T-helper 2 cell (primary cell): ENCODE data around the gene MAP3K10.
A peak's percentile ranks its signal among the peaks of the same experiment; 100 is the strongest.
"Not testable (repeated sequence)": the region's sequence is repeated elsewhere in the genome, so short reads cannot be mapped to it uniquely, and the experiment has no call there.

Source experiments
- DNase-seq, 5 experiments: peaks; one replicate each; pipeline versions ENCODE4 v3.0.0 to v3.0.0-alpha.2; 2012 to 2022
- total RNA-seq, 2 donors: gene quantifications; one replicate each; lab custom pipeline; 2026; lab: John Stamatoyannopoulos, UW

MAP3K10 gene
- total RNA-seq: 20.7 to 26.5 reads per million in 2 donors

DNA sequence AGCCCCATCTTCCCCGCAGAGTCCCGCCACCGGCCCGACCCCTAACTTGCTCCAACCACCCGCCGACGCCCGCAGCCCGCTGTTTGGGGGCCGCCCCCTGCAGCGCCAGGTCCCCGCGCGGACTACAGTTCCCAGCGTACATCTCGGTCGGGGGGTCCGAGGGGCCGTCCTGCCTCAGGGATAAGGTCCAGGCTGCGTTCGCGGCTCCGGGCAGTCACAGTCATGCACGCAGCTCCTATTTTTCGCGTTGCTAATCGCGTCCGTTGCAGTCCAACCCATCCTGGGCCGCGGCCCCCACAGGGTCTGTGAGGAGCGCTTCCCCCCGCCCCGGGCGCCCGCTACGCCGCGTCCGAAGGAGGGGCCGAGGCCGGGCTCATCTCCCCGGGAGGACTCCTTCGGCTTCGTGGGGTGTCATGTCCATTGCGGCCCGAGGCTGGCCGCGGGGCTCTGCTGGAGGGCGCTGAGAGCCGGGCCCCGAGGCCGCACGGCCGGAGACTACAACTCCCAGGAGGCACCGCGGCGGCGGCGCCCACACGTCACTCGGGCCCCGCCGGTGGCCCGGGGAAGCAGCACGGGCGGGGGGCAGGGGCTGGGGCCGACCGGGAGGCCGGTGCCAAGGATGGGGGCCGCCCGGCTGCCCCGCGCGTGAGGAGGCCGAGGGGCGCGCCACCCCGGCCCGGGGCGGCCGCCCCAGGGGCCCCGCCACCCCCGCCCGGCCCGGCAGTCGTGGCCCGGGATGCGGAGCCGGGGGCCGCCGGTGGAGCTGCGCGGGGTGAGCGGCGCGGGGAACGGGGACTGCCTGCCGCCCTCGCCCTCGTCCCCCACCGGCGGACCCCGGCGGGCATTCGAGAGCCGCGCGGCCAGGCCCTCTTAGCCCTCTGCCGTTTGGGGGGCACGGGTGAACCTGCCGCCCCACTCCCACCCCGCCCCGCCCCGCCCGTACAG, at the start of gene MAP3K10:
Gene MAP3K10, plus strand, starts transcription at position 536 of the 945 bp plus-strand sequence. CDS start 606 bp downstream, outside the sequence.
- DNase-seq: peak; percentile 54 to 79 (median 64)

DNA sequence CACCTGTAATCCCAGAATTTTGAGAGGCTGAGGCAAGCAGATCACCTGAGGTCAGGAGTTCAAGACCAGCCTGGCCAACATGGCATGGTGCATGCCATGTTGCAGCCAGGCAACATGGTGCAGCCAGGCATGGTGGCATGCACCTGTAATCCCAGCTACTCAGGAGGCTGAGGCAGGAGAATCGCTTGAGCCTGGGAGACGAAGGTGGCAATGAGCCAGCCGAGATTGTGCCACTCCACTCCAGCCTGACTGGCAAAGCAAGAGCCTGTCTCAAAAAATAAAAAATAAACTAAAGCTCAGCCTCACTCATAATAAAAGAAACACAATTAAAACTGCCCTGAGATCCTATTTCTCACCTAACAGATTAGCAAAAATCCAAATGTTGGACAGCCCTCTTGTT, 49.7 kb upstream of the MAP3K10 start:
- DNase-seq: no peak

GRCh38 chr19:40143612-40144011, 47.6 kb upstream of the MAP3K10 start:
- DNase-seq: peak in 2 of 5 experiments; percentile 31 to 57

- peak in 2 of 5 experiments; percentile 49 to 68 for DNase-seq
Measured at GRCh38 chr19:40144151-40144550, 47.1 kb upstream of the MAP3K10 start.

DNA sequence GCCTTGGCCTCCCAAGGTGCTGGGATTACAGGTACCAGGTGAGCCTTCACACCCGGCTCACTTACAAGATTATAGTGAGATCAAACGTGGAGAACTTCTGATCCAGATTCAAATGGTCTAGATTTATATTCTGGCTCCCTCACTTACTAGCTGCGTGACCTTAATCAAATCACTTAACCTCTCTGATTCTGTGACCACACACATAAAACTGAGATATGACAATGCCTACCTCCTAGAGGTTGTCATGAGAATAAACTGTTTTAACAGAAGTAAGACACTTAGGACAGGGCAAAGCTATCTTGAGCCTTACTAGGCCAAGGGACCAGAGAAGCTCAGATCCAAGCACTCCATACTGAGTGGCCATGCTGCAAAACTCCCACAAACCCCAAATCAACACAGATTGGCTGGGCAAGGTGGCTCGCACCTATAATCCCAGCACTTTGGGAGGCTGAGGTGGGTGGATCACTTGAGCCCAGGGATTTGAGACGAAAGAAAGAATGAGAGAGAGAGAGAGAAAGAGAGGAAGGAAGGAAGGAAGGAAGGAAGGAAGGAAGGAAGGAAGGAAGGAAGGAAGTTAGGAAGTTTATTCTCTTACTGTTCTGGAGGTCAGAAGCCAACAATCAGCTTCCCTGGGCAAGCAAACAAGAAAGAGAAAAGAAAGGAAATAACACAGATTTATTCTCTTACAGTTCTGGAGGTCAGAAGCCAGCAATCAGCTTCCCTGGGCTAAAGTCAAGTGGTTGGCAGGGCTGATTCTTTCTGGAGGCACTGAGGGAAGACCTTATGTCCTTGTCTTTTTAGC, 46.1 kb upstream of the MAP3K10 start:
- DNase-seq: peak in 1 of 5 experiments; percentile 48

DNA sequence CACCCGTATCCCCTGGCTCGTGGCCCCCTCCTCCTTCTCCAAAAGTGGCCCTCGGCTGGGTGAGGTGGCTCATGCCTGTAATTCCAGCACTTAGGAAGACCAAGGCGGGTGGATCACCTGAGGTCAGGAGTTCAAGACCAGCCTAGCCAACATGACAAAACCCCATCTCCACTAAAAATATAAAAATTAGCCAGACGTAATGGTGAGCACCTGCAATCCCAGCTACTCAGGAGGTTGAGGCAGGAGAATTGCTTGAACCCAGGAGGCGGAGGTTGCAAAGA, 45.5 kb upstream of the MAP3K10 start:
- not testable (repeated sequence) for DNase-seq

- DNase-seq: no peak
Measured at GRCh38 chr19:40147338-40147692, 43.9 kb upstream of the MAP3K10 start.

DNA sequence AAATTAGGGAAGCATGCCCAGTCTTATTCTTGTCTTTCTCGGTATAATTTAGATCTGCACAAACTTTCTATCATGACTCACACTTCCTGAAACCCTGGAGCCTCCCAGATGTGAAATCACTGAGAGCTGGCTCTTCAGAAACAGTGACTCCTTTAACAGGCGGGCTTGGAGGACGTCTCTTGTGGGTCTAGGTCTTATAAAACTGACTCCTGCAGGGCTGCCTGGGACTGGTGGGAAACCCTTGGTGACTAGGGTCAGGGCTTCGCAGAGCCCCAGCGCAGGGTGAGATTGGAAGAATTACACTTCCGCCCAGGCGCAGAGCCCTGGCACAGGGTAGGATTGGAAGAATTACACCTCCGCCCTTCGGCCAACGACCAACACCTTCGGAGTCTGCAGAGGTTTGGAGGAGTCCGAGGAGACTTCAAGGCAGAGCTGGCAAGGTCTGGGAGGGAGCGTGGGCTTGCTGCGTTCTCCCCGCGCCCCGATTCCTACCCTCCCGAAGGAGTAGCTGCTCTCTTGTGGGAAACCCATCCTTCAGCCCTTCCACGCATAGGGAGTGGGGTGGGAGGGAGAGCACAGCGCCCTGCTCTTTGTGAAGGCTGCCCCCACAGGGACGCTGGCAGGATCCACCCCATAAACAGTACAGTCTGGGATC, 43.4 kb upstream of the MAP3K10 start:
- no peak for DNase-seq

- DNase-seq: no peak
Measured at GRCh38 chr19:40149501-40149900, 41.7 kb upstream of the MAP3K10 start.

GRCh38 chr19:40150170-40150569, 41.1 kb upstream of the MAP3K10 start:
- DNase-seq: no peak

GRCh38 chr19:40154121-40154680, 37.0 kb upstream of the MAP3K10 start:
- DNase-seq: no peak

DNA sequence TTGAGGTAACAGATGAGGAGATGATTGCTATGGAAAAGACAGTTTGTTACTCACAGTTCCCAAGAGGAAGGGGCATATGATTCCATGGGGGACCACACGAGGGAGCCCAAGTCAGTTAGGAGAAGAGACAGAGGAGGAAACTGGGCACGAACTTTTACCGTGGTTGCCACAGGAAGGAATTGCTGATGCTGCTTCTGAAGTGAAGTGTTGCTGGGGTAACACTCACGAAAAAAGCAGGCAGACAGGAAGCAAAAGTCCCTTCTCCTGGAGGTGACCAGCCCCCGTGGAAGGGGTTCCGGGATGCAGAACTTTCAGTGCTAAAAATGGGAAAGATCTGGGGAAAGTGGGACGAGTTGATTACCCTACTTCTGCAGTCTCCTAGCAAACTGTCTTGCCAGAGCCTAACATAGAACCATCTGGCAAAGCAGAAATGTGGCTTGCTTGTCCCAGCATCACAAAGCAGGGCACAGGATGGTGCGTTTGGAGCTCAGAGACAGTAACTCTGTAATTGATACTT, 35.4 kb upstream of the MAP3K10 start:
- DNase-seq: peak in 1 of 5 experiments; percentile 5

DNA sequence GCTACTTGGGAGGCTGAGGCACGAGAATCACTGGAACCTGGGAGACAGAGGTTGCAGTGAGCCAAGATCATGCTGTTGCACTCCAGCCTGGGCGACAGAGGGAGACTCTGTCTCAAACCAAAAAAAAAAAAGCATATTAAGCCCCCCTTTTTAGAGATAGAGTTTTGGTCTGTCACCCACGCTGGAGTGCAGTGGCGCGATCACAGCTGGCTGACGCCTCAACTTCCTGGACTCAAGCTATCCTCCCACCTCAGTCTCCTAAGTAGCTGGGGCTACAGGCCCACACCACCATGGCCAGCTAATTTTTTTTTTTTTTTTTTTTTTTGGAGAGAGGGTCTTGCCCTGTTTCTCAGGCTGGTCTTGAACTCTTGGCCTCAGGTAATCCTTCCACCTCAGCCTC, 34.2 kb upstream of the MAP3K10 start:
- DNase-seq: no peak

- no peak for DNase-seq
Measured at GRCh38 chr19:40159744-40160143, 31.5 kb upstream of the MAP3K10 start.

DNA sequence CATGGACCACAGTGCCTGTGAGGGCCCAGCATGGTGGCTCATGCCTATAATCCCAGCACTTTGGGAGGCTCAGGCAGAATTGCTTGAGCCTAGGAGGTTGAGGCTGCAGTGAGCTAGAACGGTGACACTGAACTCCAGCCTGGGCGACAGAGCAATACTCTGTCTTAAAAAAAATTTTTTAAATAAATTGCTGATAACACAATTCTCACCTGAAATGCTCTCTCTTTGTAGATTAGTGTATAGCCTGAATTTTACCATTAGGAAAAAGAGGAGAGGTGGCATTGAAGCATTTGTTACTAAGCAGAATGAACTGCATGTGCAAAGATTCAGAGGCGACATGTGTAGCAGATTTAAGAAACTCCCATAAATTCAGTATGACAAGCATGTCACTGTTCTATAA, 29.1 kb upstream of the MAP3K10 start:
- DNase-seq: no peak

GRCh38 chr19:40163541-40164129, 27.6 kb upstream of the MAP3K10 start:
- DNase-seq: no peak

- DNase-seq: peak; percentile 15 to 57 (median 34)
Measured at GRCh38 chr19:40165362-40165937, 25.8 kb upstream of the MAP3K10 start.

GRCh38 chr19:40169482-40170302, 21.5 kb upstream of the MAP3K10 start:
- not testable (repeated sequence) for DNase-seq

DNA sequence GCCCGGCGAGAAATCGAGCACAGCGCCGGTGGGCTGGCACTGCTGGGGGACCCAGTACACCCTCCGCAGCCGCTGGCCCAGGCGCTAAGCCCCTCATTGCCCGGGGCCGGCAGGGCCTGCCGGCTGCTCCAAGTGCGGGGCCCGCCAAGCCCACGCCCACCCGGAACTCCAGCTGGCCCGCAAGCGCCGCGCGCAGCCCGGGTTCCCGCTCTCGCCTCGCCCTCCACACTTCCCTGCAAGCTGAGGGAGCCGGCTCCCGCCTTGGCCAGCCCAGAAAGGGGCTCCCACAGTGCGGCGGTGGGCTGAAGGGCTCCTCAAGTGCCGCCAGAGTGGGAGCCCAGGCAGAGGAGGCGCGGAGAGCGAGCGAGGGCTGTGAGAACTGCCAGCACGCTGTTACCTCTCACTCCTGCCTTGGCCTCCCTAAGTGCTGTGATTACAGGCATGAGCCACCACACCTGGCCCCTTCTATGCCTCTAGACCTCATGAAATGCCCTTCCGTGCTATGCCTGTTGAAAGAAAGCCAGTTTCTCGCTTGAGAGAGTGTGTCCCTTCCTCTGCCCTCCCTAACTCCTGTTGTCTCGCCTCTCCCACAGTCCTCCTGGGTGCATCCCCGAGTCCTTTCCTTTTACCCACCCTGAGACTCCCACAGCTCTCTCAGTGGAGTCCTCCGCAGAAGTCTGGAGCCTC, 20.8 kb upstream of the MAP3K10 start:
- not testable (repeated sequence) for DNase-seq

- not testable (repeated sequence) for DNase-seq
Measured at GRCh38 chr19:40171293-40171692, 19.9 kb upstream of the MAP3K10 start.
